ENCODE data around the gene CXCL12.

The CXCL12 gene

DNA sequence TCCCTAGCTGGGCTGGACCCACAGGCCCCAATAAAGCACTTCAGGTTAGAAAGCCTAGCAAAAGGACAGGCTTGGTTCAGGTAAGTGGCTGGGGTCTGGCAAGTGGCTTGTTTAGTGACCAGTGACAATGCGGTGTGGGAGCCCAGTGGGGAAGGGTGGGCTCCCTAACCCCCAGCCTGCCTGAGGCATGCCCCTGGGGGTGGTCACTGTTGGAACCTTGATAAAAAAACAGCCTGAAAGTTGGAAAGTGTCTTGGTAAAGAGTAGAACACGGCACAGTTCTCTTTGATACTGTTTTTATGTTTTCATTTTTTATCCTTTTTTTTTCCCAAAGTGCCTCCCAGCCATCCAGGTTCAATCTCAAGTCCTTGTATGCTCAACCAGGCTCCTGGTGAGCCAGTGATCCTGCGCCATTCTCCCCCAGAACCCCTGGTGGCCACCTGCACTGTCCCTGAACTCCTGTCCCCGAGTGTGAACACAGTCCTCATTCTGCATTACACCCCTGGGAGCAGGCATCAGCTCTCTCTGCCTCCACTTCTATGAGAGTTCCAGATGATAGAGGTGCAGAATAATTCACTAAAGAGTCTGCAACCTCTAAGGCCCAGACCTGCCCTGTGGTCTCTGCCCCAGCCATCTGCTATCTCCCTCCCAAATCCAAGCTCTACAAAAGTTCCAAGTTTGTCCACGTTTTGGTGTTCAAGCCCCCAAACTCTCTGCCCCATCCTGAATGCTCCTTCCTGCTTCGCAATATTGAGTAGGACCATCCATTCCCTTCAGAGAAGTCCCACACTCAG lies 15.0 kb upstream of the CXCL12 start:
- no peak for DNase-seq

DNA sequence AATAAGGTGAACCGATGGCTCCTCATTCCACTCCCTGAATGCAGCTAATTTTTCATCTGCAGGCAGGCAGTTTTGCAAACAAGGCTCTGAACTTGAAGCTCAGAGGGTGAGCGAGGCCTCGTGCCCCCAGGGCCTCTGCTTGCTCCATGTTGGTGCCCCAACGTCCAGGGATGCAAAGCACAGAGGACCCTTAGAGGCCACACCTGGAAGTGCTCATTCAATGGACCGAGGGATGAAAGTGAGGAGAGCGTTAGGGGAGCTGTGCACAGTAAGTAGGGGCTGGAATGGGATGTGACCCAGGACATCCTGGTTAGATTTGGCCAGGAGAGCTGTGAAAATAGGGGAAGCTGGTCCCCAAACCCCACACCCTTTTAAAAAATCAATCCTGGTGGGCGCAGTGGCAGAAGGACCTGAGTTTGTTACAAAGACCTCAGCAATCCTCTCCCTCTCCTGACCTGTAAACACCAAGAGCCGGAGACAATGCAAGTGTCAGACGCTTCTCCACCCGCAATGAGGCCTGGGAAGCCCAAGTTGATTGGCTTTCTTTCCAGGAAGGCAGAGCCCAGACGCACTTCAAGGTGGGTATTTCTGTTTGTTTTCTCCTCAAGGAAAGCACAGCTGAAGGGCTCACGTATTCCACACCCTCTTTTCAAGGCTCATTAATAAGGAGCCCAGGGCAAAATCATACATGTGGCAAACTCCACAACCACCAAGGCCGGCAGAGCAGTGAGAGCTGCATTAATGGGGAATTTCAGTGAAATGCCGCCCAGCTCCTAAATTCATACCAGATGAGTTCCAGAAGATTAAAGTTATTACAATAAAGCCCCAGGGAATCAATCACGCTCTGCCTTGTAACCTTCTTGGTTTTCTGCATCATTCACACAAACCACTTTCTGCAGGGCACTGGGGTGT lies 14.1 kb upstream of the CXCL12 start:
- no peak for DNase-seq

GRCh38 chr10:44398271-44398670 lies 13.4 kb upstream of the CXCL12 start:
- no peak for DNase-seq

DNA sequence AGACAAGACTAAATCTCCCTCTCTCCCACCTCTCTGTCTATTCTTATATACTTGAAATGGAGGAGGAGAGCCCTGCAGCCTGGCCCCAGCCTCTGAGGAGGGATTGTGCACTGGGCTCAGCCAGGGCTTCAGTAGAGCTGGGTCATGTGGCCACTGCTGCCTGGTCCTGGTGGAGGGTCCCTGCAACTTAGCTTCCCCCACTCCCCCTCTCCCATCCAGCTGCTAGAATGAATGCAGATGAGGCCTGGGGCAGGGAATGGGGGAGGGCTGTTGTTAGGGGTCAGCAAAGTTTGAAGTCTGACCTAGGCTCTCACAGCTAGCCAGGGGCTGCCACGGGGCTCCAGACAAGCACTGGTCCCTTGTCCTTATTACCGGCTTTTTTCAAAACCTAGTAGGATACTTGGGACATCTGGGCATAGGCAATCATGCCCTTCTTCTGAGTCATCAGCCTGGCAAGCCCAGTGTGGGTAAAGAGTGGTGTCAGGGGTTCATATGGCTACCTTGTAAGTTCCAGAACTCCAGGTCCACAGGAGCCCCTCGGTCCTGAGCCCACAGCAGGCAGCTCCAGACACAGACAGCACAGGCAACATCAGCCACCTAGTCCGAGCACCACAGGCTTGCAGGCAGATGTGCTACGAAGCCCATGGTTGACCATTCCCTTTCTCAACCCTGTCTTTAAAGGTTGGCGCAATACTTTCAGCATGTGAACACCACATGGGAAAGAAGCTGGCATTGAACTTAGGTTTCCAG lies 12.8 kb upstream of the CXCL12 start:
- no peak for DNase-seq

DNA sequence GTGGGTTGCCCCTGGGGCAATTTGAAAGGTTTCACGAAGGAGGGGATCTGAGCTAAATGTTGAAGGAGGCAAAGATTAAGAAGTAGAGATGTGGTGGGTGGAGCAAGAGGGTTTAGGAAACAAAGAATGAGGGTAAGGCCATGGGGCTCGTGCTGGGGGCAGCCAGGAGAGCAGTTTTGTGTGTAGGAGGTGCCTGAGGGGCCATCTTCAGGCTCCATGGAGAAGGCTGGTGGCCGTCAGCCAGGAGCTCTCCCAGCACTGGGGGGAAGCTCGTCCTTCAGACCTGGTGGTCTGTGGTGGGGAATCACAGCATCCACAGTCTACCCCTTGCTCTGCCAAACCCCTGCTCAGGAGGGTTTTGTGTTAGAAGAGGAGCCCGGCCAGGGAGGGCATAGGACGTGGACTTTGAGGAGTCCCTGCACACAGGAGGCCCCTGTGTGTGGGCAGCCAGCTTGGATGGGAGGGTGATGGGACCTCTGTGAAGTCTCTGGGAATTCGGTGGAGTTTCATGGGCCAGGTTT lies 11.8 kb upstream of the CXCL12 start:
- DNase-seq: no peak

GRCh38 chr10:44395902-44396670 lies 11.2 kb upstream of the CXCL12 start:
- DNase-seq: no peak

GRCh38 chr10:44395396-44395795 lies 10.5 kb upstream of the CXCL12 start:
- DNase-seq: no peak

DNA sequence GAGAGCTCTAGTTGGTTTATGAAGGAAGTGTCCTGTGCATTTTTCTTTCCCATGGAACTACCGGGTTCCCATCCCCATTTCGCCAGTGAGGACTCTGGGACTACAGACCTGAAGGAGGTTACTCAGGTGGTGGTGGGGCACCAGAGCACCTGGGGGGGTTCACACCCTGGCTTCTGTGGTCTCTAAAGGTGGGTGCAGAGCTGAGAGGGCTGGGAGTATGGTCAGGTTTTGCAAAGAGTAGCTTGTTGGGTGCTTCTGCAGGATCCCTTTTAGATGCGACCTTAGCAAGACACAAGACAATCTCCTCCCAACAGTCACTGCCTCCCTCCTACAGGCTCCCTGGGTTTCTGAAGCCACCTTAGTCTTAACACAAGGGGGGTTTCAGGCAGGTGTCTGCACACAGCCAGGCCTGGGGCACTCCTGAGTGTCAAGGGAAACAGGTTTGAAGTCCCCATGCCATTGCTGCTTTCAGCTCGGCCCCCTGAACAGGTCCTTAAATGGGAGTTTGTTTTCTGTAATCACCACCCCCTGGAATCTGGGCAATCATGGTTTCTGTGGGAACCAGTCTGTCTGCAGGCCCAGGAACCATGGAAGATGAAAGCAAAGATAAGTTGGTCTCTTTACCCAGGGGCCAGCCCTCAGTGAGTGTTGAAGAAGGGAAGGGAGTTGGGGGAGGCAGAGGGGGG lies 9.9 kb upstream of the CXCL12 start:
- no peak for DNase-seq

GRCh38 chr10:44393834-44394547 lies 9.1 kb upstream of the CXCL12 start:
- DNase-seq: no peak

- DNase-seq: no peak
Observed at GRCh38 chr10:44393051-44393630, 8.2 kb upstream of the CXCL12 start.

DNA sequence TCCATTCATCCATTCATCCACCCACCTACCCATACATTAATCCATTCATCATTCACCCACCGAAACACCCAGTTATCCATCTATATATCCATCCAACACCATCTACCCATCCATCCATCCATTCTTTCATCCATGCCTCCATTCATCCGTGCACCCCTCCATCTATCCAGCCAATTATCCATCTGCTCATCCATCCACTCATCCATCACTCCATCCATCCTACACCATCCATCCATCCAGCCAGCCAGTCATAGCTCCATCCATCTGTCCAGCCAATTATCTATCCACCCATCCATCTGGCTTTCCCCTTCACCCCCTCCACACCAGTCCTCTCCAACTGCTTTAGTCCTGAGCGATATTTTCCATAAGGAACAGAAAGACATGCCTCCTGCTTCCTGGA lies 7.5 kb upstream of the CXCL12 start:
- DNase-seq: no peak

- no peak for DNase-seq
Observed at GRCh38 chr10:44391981-44392380, 7.1 kb upstream of the CXCL12 start.

DNA sequence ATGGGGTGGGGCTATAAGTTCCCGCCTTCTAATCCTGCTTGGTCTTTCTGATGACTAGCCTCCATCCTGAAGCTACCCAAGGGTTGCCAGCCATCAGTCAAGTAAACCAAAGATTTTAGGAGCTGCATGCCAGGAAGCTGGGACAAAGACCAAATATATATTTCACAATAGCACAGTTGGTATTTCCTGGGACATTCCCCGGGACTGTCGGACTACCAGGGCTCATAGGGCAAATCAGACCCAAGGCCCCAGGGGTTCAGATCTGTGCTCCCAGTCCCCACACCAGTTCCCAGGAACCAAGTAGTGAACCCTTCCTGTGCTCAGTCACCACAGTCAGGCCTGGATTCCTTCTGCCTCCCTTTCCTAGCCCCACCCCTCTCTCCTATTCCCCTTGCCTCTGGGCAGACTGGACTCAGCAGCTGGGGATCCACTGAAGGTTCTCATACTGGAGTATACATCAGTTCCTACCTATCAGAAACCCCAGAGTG lies 5.7 kb upstream of the CXCL12 start:
- DNase-seq: no peak

DNA sequence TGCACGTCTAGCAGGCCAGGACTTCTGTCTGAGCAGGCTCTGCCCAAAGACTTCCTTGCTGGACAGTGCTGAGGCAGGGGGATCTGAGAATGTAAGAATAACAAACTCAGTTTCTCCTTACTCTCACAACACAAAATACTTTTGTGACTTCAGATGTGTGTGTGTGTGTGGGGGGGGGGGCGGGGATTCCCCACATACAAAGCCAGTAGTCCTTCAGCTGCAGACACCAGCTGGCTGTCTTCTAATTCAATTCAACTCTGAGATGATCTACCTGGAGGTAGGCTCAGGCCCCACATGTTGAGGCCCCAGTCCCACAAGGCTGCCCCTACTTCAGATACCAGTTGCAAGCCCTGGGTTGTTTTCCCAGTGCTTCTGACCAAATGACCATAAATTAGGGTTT lies 4.7 kb upstream of the CXCL12 start:
- DNase-seq: no peak

DNA sequence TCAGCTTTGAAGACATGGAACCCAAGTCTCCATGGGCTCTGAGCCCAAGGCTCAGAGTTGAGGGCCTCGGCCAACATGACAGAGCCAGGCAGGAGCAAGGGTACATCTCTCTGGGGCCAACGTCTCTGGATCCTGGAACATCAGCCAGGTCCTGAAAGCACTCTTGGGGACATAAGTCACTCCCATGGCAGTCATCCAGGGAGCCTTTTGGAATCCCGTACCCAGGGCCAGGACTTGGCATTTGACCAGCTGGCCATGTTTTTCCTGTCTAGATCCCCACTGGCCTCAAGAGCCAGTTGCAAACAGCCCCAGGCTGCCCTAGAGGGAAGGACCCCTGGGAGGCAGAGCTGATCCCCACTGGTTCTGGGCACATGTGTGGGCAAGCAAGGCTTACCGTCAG lies 4.3 kb upstream of the CXCL12 start:
- DNase-seq: no peak

- DNase-seq: no peak
Observed at GRCh38 chr10:44388641-44389040, 3.7 kb upstream of the CXCL12 start.

GRCh38 chr10:44387853-44388251 lies 3.0 kb upstream of the CXCL12 start:
- DNase-seq: no peak

DNA sequence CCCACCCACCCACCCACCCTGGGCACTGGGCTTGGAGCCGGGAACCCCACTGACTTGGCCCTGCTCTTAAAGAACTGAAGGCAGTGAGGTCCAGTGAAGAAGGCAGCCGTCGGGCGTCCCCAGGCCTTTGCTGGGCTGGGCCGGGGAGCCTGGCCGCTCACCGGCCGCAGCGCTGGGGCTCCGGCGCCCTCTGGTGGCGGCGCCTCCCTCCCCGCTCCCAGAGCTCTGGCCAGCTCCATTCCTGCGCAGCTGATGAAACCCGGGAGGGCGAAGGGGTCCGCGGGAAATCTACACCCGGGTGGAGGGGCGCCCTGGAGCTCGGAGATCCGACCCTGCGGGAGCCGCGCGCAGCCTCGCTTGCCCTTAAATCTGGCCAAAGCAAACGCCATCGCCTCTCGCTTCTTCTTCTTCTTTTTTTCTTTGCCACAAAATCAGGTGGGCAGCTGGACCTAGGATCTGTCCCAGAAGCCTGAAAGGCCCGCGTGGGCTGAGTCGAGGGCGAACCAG lies 1.7 kb upstream of the CXCL12 start:
- DNase-seq: no peak

DNA sequence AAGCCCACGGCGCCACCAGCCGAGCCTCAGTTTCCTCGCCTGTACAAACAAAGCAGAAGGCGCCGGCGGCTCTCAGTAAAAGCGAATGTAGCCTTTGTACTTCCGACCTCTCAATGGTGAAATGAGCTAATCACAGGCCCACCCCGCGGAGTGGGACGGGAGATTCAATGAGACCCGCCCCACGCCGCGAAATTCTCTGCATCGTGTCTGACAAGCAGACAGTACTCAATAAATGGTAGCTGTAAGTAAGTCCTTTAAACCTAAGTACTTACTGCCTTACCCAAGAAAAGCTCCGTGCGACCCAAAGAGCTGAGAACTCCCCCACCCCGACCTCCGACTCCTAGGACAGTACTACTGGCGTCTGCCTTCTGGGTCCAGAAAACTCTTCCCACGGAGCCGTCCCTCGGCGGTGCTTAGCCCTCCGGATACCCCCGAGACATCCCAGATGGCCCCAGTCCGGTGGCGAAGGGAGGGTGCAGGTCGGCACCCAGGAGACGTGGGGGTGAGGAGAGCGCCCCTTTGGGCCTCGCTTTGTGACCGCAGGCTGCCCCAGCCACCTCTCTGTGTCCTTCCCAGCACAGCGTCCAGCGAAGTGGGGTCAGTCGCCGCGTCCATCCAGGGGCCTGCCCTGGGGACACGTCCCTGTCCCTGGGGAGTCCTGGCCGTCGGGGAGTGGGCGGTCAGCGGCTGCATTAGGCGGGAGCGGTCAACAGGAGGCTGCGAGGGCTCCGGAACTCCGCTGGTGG lies 972 bp upstream of the CXCL12 start:
- DNase-seq: no peak
